HG03175 (cell line): ENCODE measurements around the gene MCRS1.

ENCODE experiments used
- ATAC-seq: cut with Tn5 transposase; IDR thresholded peaks from one replicate; pipeline ENCODE4 v1.9.1; 2021; ENCODE audit warnings: mild to moderate bottlenecking, moderate library complexity; ENCODE audit not compliant: unreplicated experiment

Gene MCRS1

DNA sequence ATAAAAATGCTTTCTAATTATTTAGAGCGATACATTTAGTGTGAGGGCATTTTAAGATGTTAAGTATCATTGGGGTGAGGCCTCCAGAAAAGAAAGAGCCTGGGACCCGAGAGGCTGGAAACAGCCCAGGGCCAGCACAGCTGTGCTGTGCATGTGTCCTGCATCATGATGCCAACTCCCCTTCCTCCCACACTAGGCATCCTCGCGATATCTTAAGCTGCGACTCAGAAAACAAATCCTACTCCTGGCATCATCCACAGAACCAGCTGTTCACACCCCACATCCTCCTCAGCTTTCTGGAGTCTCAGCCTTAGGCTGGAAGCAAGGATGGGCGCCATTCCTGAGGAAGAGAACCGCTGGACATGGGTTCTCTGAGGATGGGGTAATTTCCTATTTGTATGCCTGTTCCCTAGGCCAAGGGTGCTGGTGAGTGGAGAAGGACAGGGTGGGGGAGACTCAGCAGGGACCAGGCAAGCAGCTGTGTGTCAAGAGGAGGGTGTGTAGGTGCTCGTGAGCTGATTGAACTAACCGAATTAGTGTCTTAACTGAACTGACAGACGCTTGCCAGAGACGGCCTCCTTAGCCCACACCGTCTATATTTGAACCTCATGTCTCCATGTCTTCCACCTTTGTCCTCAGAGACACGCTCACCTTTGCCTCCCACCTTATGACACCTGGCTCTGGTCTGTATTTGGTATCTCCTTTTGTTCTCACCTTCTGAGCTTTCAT lies 15.6 kb upstream of the MCRS1 start:
- ATAC-seq: no peak

GRCh38 chr12:49582850-49583249 lies 14.9 kb upstream of the MCRS1 start:
- ATAC-seq: no peak

GRCh38 chr12:49582201-49582600 lies 14.3 kb upstream of the MCRS1 start:
- no peak for ATAC-seq

- no peak for ATAC-seq
Observed at GRCh38 chr12:49580572-49581535, 12.9 kb upstream of the MCRS1 start.

- ATAC-seq: no peak
Observed at GRCh38 chr12:49578471-49579112, 10.7 kb upstream of the MCRS1 start.

DNA sequence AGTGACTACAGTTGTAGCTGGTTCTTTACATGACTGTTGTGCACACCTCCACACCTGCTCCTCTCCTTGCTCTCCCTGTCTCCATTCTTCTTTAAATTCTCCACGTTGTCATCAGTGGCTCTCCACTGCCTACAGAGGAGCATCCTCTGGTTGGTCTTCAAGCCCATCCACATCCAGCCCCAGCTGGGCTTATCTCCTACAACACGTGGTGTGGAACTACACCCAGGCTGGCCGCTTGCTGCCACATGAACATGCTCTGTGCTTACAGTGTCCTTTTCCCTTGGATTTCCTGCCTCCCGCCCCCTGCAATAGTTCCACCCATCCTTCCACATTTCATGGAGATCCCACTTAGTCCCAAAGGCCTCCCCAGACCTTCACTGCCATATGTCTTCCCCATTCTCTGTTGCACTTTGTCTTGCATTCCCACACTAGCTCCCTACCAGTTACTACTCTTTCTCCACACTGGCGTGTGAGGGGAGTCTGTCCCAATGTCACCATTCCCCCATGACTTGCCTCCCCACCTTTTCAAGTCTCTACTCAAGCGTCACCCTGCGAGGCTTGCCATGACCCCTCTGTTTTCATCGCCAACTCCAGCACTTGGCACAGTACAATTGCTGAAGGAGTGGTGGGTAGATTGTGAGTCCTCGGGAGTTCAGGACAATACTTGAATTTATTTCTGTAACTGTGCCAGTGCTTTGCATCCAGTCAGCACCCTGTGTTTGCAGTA lies 9.8 kb upstream of the MCRS1 start:
- ATAC-seq: no peak

GRCh38 chr12:49568442-49569162 lies 660 bp upstream of the MCRS1 start:
- peak; percentile 34 for ATAC-seq

- peak; percentile 5 for ATAC-seq
Observed at GRCh38 chr12:49567302-49567610, 686 bp downstream of the MCRS1 start.

DNA sequence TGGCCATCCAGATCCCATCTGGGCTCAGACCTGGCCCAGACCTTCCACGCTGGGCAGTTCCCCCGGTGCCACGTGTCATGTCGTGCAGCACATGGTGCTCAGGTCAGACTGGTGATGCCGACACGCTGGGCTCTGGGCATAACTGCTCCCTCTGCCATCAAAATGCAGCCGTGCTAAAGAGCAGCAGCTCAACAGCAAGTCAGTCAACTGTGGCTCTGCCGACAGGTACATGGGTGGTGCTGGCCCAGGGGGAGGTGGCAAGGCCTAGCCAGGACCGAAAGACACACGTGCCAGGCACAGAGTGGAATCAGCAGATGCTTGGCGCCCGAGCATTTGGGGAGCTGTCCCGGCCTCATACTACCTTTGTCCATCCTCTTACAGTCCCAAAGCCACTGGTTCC lies 1.6 kb downstream of the MCRS1 start:
- ATAC-seq: no peak

DNA sequence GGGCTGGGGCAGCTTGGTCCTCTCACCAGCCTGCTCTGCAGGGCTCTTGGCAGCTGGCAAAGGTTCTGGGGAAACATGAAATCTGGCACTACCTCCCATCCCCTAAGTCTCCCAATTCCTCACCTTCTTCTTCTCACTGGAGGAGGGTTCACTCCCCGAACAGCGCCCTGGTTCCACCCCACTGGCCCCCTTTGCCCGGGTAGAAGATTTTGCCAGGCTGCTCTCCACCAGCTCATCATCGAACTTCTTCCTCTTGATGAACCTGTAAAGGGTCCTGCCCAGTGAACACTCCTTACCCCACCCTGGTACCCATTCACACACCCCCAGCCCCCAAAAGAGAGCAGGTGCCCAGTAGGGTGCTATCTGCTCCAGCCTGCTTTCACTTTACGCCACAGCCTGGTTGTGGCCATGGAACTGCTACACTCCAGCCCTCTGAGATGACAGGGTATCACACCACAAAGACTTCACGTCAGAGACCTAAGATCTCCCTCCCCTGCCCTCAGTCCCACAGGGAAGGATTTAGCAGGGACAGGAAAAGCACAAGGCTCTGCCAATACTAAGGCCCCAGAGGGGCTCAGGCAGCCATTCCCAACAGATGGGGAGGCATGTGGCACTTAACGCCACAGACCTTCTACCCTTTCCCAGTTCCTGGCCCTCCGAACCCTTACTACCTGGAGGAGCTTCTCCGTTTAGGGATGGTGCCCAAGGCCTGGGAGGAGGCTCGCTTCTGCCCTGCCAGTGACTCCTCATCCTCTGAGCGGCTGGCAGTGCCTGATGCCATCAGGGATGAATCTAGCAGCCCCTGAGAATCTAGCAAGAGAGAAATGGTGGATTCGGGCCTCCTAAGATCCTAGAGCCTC lies 2.3 kb downstream of the MCRS1 start:
- ATAC-seq: no peak

DNA sequence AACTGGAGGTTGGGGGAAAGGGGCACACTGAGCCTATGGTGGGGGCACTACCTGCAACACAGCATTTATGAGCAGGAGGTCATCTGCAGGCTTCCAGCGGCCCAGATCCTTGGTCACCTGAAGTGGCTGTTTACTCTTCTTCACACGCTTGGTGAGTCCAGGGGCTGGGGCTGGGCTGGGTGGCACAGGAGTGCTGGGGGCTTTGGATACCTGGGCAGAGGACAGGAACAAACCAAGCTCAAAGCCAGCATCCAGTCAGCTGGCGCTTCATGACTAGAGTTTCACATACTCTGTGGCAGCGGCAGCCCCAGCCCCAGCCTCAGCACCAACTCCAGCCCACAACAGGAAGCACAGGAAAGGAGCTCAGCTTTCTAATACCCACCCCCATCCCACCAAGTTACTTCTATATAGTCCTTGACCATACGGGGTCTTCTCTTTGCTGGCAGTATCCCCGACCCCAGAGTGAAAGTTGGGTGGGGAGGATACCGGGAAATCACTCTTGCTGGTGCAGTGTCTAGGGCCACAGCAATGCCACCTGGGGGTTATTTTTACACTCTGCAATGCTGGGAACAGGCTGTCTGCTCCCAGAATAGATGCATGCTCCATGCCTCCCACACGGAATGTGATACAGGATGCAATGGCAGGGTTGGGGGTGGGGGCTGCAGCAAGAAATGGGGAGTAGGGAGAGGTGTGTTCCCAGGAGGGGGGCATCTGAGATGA lies 3.1 kb downstream of the MCRS1 start:
- ATAC-seq: no peak

DNA sequence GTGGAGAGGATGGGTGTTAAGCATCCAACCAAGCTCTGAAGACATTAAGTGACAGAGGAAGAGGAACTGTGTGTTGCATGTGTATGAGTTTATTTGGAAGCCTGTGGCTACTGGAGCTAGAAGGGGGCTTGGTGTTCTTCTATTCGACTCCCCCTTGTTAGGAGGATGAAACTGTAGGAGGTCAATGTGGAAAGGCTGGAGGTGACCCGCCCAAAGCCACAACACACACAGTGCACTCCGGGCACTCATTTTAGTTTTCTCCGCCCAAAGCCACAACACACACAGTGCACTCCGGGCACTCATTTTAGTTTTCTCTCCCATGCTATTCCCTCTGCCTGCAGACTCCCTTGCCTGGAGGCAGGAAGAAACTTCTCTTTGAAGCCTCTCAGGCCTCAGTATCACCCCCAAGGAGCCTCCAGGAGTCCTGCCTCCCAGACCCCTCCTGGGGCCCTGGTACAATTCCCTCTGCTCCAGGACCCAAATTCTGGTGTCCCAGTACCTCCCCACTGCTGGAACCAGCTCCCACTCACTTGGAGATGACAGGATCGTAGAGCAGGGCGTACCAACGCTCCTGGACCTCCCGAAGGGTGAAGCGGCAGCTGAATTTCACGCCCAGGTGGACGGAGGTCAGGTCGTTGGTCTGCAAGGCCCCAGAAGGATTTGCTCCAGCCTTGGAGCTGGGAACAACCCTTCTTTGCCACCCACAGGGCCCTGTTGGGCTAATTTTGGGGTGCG lies 3.8 kb downstream of the MCRS1 start:
- no peak for ATAC-seq

DNA sequence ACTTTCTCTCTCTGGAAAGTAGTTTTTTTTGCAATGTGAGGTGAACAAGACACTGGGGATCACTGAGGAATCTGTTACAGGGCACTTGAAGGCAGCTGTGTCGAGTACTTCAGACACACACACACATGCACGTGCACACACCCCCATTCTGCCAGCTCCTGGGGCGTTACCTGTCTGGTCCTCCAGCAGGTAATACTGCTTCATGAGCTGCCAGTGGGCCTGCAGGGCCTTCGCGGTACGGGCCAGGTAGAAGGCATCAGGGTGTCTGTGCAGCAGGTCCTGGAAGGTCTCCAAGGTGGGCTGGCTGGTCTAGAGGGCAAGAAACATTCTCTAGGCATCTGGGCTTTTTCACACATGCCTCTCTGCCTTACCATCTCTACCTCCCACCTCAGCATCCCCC lies 5.1 kb downstream of the MCRS1 start:
- ATAC-seq: no peak

DNA sequence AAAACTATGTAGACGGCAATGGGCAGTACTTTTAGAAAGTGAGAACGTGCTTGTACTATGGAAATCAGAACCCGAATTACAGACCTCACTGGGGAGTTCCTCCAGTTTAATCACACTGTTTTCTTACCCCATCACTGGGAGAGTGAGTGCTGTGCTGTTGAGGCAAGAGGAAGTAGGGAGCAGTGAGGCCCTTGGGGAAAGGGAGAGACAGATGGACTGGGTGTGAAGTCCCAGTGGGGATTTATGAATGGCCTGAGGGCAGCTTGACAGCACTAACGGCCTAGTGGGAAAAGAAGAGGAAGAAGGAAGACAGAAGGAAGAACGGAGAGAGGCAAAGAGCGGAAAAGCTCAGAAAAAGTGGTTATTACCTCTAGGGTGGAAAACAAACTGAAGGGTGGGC lies 5.7 kb downstream of the MCRS1 start:
- no peak for ATAC-seq

- no peak for ATAC-seq
Observed at GRCh38 chr12:49560695-49561094, 7.2 kb downstream of the MCRS1 start.

DNA sequence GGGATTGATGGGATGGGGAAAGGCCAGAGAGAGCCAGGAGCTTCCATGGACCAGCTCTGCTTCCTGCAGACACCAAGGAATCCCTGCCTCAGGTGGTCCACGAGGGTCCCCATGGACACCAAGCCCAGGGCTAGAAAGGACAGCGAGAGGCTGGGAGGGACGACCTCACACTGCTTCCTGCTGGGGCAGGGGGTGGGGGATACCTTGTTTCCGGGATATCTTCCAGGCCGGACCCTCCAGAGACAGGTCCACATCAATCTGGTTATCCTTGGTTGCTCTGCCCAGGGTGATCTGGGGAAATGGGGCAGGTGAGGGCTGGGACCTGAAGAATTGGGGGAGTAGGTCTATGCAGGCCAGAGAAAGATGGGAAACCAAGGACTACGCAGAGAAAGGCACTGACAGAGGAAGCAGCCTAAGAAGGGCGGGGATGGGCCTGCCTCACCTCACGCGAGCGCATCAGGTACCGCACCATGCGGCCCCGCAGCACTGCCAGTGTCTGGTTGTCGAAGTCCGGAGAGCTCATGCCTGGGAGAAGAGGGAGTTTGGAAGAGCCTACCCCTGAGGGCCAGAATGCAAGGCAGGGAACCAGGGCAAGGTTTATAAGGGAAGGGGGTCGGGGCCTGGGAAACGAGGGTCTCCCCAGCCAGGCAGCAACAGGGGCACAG lies 8.8 kb downstream of the MCRS1 start:
- no peak for ATAC-seq

DNA sequence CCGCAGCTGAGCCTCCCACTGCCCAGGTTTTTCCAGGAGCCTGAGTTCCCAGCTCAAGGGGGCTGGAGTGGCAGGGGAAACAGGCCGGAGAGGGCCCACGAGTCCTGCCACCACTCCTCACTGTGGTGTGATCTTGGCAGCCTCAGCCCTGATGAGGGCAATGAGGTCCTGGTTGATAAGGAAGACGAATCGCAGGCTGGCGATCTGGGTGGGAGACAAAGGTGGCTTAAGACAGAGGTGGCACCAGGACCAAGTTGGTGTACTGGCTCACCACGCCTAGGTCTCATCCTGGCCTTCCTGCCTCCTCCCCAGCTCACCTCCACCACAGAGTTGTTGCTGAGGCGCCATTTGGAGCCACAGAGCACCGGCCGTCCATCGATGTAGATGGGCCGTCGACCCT lies 9.4 kb downstream of the MCRS1 start:
- ATAC-seq: no peak

DNA sequence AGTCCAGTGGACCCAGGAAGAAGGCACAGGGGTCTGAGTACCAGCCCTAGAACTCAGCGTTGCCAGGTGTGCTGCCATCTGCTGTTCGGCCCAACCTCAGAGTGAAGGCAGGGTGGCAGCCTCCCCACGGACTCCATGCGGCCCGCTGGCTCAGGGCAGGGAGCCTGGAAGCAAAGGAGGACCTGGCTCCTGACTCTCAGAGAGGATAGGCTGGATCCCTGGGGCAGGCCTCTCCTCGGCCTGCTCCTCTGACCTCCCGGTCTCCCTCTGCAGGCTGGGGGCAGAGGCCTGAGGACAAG lies 10.1 kb downstream of the MCRS1 start:
- ATAC-seq: no peak
